ENCODE results near the gene AKAP6.
A peak's percentile ranks its signal among the peaks of the same experiment; 100 is the strongest.

AKAP6 gene

GRCh38 chr14:32590157-32590556 is 261.1 kb downstream of the AKAP6 start:
- DNase-seq, result no peak

DNA sequence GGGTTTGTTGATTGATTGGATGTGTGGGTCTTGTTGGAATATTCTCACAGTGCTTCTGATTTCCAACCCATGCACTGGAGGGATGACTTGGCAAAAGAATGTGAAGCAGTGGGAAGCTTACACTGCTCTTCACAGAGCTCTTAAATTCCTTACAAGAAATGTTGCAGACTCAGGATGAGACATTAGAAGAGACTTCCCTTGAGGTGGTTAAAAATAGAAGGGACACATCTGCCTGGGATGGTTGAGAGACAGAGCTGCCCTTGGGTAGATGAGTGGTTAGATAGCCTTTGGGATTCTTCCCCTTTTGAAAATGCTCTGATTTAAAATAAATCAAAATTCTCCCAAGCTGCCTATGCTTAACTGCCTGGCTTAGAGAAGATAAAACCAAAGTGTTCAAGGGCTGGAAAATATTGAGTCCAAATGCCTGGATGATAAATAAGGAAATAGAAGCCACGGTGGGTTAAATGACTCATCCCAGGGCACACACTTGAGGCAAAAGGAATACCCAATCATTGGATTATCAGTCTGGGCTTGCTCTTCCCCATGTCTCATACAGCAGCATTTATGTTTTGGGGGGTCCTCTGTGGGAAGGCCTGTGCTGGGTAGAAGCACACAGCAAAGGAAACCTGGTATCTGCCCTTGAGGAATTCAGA is 264.3 kb downstream of the AKAP6 start:
- no peak for DNase-seq

GRCh38 chr14:32594766-32595165 is 265.7 kb downstream of the AKAP6 start:
- DNase-seq, result no peak

- DNase-seq, result no peak
Measured at GRCh38 chr14:32595497-32595896, 266.4 kb downstream of the AKAP6 start.

GRCh38 chr14:32596390-32596789 is 267.3 kb downstream of the AKAP6 start:
- no peak for DNase-seq

GRCh38 chr14:32597771-32598170 is 268.7 kb downstream of the AKAP6 start:
- no peak for DNase-seq

- DNase-seq, result no peak
Measured at GRCh38 chr14:32601069-32601468, 272.0 kb downstream of the AKAP6 start.

GRCh38 chr14:32601906-32602305 is 272.8 kb downstream of the AKAP6 start:
- DNase-seq, result no peak

GRCh38 chr14:32602699-32603098 is 273.6 kb downstream of the AKAP6 start:
- no peak for DNase-seq

DNA sequence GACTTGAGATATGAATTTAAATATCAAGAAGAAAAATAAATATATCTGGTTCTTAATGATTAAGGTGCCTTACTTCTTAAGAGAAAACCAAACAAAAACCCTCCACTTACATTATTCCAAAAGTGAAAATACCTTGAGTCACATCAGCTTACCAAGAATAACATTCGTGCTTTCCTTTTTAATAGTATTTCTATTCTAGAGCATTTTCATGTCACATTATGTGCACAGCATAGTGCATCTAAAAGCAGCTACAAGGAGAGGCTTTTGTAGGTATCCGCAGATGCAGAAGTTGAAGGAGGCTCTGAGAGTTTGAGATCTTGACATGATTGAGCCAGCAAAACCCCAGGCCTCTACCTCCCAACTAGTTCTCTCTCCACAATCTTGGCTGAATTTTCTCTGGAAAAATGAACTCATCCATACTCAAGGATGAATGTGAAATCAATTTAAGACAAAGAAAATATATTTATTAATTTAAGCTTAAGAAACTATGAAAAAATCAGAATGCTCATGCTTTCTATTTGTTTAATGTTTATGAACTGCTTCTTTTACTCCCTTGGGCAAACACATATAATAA is 275.0 kb downstream of the AKAP6 start:
- no peak for DNase-seq

- no peak for DNase-seq
Measured at GRCh38 chr14:32606301-32606700, 277.2 kb downstream of the AKAP6 start.

DNA sequence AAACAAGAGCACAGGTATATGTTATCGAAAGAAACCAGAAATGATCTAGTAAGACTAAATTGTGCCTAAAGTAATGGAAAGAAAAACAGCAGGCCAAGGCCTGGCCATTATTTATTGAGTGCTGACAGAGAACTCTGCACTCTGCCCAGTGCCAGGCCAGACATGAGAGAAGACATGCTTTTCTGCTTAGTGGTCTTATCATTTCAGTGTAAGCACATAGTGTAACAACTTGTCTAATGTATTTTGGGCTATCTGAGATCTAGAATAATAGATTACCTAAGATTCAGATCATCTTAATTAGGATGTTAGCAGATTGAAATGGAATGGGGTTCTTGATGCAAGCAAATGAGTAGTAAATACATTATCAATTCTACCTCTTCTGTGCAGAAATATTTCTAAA is 278.3 kb downstream of the AKAP6 start:
- DNase-seq, result no peak

DNA sequence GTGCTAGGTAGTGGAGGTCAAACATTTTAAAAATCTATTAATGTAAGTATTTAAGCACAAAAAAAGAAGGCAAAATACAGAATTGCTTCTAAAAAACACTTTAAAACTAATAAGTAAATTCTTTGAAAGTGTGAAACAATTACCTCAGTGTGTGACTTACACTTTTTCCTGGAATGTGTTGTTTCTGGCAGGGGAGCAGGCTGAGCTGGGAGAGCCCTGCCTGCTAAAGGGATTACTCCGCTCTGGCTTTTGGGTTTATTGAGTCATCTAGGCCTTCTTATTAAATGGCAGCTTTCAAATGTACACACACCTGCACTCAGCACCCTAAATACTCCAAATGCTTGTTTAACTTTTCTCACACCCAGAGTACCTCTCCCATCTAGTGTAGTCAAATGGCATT is 279.8 kb downstream of the AKAP6 start:
- peak; percentile 55 for DNase-seq

- no peak for DNase-seq
Measured at GRCh38 chr14:32609388-32609787, 280.3 kb downstream of the AKAP6 start.

DNA sequence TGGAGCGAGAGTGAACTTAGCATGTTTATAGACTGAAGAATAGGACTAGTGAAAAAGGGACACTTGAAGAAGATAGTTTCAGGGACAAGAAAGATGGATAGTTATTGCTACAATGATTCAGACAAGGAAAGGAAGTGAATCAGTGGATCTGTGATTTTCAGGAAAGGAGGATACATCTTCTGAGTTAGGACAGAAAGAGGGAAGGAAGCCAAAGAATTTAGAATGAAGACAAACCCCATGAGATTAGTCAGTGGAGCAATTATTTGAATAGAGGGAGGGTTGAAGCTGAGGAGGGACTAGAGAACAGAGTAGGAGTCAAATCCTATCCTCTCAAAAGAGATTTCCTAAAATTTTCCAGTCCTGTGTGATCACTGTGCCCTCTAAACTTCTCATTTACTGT is 282.7 kb downstream of the AKAP6 start:
- DNase-seq, result no peak

DNA sequence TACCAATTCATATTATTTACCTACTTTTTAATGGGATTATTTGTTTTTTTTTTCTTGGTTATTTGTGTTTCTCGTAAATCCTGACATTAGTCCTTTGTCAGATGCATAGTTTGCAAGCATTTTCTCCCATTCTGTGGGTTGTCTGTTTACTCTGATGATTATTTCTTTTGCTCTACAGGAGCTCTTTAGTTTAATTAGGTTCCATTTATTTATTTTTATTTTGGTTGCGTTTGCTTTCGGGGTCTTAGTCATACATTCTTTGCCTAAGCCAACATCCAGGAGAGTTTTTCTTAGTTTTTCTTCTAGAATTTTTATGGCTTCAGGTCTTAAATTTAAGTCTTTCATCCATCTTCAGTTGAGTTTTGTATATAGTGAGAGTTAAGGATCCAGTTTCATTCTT is 289.9 kb downstream of the AKAP6 start:
- no peak for DNase-seq

DNA sequence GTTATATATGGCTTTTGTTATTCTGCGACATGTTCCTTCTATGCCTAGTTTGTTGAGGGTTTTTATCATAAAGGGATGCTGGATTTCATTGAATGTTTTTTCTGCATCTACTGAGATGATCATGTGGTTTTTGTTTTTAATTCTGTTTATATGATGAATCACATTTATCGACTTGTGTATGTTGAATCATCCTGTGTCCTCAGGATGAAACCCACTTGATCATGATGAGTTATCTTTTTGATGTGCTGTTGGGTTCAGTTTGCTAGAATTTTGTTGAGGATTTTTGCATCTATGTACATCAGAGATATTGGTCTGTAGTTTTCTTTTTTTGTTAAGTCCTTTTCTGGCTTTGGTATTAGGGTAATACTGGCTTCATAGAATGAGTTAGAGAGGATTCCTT is 291.2 kb downstream of the AKAP6 start:
- DNase-seq, result no peak

DNA sequence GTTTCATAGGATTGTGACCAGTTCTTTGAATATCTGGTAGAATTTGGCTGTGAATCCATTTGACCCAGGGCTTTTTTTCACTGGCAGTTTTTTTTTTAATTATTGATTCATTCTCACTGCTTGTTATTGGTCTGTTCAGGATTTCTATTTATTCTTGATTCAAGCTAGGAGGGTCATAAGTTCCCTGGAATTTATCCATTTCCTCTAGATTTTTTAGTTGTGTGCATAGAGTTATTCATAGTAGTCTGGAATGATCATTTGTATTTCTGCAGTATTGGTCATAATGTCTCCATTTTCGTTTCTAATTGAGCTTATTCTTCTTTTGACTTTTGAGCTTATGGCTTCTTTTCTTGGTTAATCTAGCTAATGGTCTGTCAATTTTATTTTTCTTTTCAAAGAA is 291.6 kb downstream of the AKAP6 start:
- no peak for DNase-seq

- DNase-seq, result no peak
Measured at GRCh38 chr14:32621585-32621984, 292.5 kb downstream of the AKAP6 start.

DNA sequence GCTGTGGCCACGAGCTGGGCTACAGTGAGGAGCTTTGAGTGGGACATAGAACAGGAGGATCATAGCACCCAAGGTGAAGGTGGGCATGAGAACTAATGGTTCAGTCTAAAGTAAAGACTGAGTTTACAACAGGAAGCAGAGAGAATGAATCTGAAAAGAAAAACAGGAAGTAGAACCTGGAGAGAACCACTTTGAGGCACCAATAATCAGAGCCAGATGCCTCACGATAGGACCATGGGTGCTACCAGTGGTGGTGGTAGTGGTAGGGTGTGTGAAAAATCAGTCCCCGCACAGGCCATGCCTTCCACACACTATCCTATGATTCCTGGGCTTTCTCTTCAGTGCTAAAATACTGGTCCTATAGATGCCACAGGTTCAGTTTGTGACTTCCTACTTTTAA is 293.6 kb downstream of the AKAP6 start:
- no peak for DNase-seq

DNA sequence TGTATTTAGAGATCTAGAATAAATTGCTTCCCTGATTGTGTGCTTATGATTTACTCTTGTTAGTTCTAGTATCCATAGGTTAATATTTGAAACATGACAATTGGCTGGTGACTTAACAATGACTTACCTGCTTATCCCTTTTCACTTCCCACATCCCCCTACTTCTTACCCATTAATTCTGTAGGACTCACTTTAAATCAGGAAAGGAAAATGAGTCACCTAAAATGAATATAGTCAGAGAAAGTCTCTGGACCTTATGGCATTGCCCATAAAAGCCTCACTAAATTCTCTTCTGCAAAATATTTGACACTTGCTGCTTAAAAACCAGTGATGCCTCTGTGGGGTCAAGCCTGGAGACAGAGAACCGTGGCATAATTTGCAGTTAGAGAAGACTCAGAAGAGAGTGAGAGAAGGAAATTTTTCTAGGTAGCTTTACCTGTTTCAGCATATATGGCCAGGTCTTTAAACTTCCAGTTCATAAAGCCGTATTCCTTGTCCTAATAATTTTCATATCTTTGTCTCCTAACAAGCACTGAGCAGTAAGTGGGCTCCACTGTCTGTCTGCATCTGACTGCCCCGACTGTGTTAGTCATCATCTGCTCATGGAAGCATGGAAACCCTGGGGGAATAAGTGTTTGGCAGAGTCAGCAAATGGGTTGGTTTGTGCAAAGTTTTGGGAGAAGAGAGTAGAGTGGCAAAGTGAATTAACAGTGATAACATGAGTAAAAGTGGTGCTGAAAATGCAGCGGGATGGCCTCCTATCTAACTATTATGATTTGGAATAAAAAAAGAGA is 294.4 kb downstream of the AKAP6 start:
- no peak for DNase-seq

DNA sequence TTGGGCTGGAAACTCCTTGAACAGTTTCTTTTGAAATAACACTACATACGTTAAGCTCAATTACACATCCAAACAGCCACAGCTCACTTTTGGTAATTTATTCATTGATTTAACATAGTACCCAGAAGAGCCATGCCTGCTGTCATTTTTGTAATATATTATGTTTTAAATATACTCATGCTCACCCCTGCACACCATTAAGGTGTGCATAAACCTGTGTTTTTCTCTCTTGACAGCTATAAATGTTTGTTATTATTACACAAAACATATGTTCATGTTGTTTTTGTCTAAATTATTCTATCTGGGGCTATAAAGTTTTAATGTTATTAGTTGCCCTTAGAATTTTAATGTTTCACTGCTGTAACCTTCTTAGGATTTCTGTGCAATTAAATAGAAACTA is 296.1 kb downstream of the AKAP6 start:
- DNase-seq, result no peak

- DNase-seq, result no peak
Measured at GRCh38 chr14:32627545-32628298, 298.6 kb downstream of the AKAP6 start.

DNA sequence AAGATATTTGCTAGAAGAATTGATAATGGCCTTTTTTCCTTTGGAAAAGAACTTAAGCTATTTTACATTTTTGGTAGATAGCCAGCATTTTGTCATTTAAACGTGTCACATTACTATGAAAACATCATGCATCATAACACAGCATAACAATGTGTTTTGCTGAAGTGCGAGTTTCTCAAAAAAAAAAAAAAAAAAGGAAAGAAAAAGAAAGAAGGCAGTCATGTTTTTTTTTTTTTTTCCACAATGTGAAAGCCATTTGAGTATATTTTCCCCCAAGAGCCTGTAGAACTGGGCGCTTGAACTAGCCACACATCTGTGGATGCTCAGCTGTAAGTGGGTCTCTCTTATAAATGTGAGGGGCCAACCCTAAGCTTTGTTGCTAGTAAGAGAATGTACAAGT is 300.1 kb downstream of the AKAP6 start:
- DNase-seq, result no peak
